MCF 10A (cell line): Measurements from ENCODE around the gene CPSF3. TPM values are rescaled to one million over a fixed set of nuclear protein-coding genes. Genes with fewer than 3 reads are reported as not detected.

Experiments
- BruUV-seq: library from RNA; stranded (reverse); fragments of 400-500 nt; replicated peaks from 2 replicates; lab custom pipeline; 2021; lab: Mats Ljungman, UMichigan
- CTCF ChIA-PET: fragments of 300-600 bp; sonication (Branson Sonifier 250); formaldehyde crosslinking; extraction: SDS; loops from one replicate; lab custom pipeline; 2021; ENCODE audit warnings: antibody characterized with exemption, inconsistent platforms; lab: Yijun Ruan, JAX
- POLR2A ChIA-PET: fragments of 300-600, 350-650 bp; sonication (Branson Sonifier 250); formaldehyde crosslinking; extraction: SDS; loops from one replicate; lab custom pipeline; 2020; ENCODE audit warnings: antibody characterized with exemption, inconsistent platforms; lab: Yijun Ruan, JAX
- DNase-seq: peaks from one replicate; pipeline ENCODE4 v3.0.0-alpha.2; 2018; ENCODE audit not compliant: unreplicated experiment
- H3K27ac Mint-ChIP-seq: one replicate; pipeline ENCODE4 v1.8.0; 2022; ENCODE audit warnings: mild to moderate bottlenecking, low read depth, mixed read lengths; ENCODE audit not compliant: unreplicated experiment
- H3K27me3 Mint-ChIP-seq: one replicate; pipeline ENCODE4 v1.8.0; 2022; ENCODE audit warnings: mixed read lengths; ENCODE audit not compliant: insufficient read depth, unreplicated experiment
- H3K36me3 Mint-ChIP-seq: one replicate; pipeline ENCODE4 v1.8.0; 2022; ENCODE audit warnings: mild to moderate bottlenecking, moderate library complexity, mixed read lengths; ENCODE audit not compliant: insufficient read depth, unreplicated experiment
- H3K4me1 Mint-ChIP-seq: one replicate; pipeline ENCODE4 v1.8.0; 2022; ENCODE audit warnings: mixed read lengths; ENCODE audit not compliant: insufficient read depth, unreplicated experiment
- H3K4me3 Mint-ChIP-seq: one replicate; pipeline ENCODE4 v1.8.0; 2022; ENCODE audit warnings: mild to moderate bottlenecking, moderate library complexity, mixed read lengths; ENCODE audit not compliant: unreplicated experiment
- H3K9me3 Mint-ChIP-seq: one replicate; pipeline ENCODE4 v1.8.0; 2022; ENCODE audit warnings: mixed read lengths; ENCODE audit not compliant: unreplicated experiment
- CTCF ChIP-seq: fragments of 200-600 bp; IDR thresholded peaks from one replicate; pipeline ENCODE4 v1.8.0; 2022; ENCODE audit warnings: antibody characterized with exemption, mild to moderate bottlenecking; ENCODE audit not compliant: unreplicated experiment
- intact Hi-C: fragments of 100-400 bp; cut with micrococcal nuclease; formaldehyde crosslinking; loops from 2 replicates; pipeline ENCODE4 v1.14.1; 2022
- total RNA-seq: library from RNA; stranded (reverse); gene quantifications from 2 replicates; pipeline ENCODE4 v1.2.3, GENCODE V29; 2022

CPSF3 gene
- total RNA-seq, 1 experiment from 2014 or later: 51.0 TPM

- no TSS peak for BruUV-seq
- Mint-ChIP-seq H3K27ac (no peak overlapping the region), H3K36me3 (peaks cover 68% of the 10 kb centered on the region), H3K9me3 (no peaks in the 10 kb centered on the region), H3K4me1 (peaks cover 9% of the 10 kb centered on the region), H3K4me3 (no peak overlapping the region), H3K27me3 (no peaks in the 10 kb centered on the region)
- POLR2A ChIA-PET: no interaction called here
- intact Hi-C loops: no loop called here
- TF ChIP-seq CTCF: no peak
- DNase-seq: no peak
- CTCF ChIA-PET: interaction anchor here (0.6 kb wide), 2 partner anchors 19 to 39 kb away, joined by 3 read pairs; partner anchors contain the start of gene ITGB1BP1
These were observed 19.0 kb upstream of the CPSF3 start for GRCh38 chr2:9404451-9404850.

- TF ChIP-seq CTCF: no peak
- BruUV-seq: no TSS peak
- no peak overlapping the region for H3K27ac Mint-ChIP-seq
- intact Hi-C loops: no loop called here
- H3K27me3 Mint-ChIP-seq: no peaks in the 10 kb centered on the region
- H3K36me3 Mint-ChIP-seq: peaks cover 76% of the 10 kb centered on the region
- POLR2A ChIA-PET: no interaction called here
- H3K9me3 Mint-ChIP-seq: no peaks in the 10 kb centered on the region
- no peak for DNase-seq
- CTCF ChIA-PET: no interaction called here
- H3K4me1 Mint-ChIP-seq: peaks cover 9% of the 10 kb centered on the region
- H3K4me3 Mint-ChIP-seq: no peak overlapping the region
These were observed 17.8 kb upstream of the CPSF3 start for GRCh38 chr2:9405636-9406035.

GRCh38 chr2:9406529-9407362, 16.7 kb upstream of the CPSF3 start:
- H3K4me3 Mint-ChIP-seq: no peak overlapping the region
- intact Hi-C loops: no loop called here
- peaks cover 9% of the 10 kb centered on the region for H3K4me1 Mint-ChIP-seq
- TSS peak; percentile 20 for BruUV-seq
- CTCF ChIA-PET: interaction anchor here (0.6 kb wide), 1 partner anchor 1429 kb away, joined by 3 read pairs; no protein-coding TSS in a partner anchor
- no peaks in the 10 kb centered on the region for H3K27me3 Mint-ChIP-seq
- peak overlapping the region; percentile 59 for H3K27ac Mint-ChIP-seq
- H3K36me3 Mint-ChIP-seq: peaks cover 76% of the 10 kb centered on the region
- no peak for TF ChIP-seq CTCF
- no peaks in the 10 kb centered on the region for H3K9me3 Mint-ChIP-seq
- no peak for DNase-seq
- POLR2A ChIA-PET: interaction anchor here (0.7 to 2.7 kb wide), 3 partner anchors 11 to 76 kb away, joined by 3 to 17 read pairs (median 3); partner anchors contain the start of genes CPSF3 and ITGB1BP1

GRCh38 chr2:9407363-9407811, 16.1 kb upstream of the CPSF3 start:
- Mint-ChIP-seq H3K4me3 (no peak overlapping the region), H3K27me3 (no peaks in the 10 kb centered on the region), H3K4me1 (peaks cover 9% of the 10 kb centered on the region), H3K9me3 (no peaks in the 10 kb centered on the region), H3K36me3 (peaks cover 81% of the 10 kb centered on the region), H3K27ac (peak overlapping the region; percentile 59)
- CTCF ChIA-PET: no interaction called here
- intact Hi-C loops: no loop called here
- no peak for DNase-seq
- POLR2A ChIA-PET: interaction anchor here (0.7 to 2.7 kb wide), 3 partner anchors 11 to 75 kb away, joined by 3 to 17 read pairs (median 3); partner anchors contain the start of genes CPSF3 and ITGB1BP1
- TF ChIP-seq CTCF: no peak
- no TSS peak for BruUV-seq
